Liver (tissue), 9 donors: ENCODE measurements around the gene DNAI2. TPM values are rescaled to one million over a fixed set of nuclear protein-coding genes. Genes with fewer than 3 reads are reported as not detected.

Experiments
- DNase-seq: peaks from one replicate; pipeline ENCODE4 v3.0.0-alpha.2; 2017; ENCODE audit warnings: low spot score
- H3K27ac ChIP-seq, 2 donors: one replicate each; pipeline ENCODE4 v1.7.0; 2013; ENCODE audit warnings: inconsistent platforms in 2 of 2, low read length in 2 of 2, control low read depth in 1 of 2, low read depth in 1 of 2, mild to moderate bottlenecking in 1 of 2
- H3K27me3 ChIP-seq, 4 donors: one replicate each; pipeline versions ENCODE4 v1.6.1 to v1.7.0; 2013; ENCODE audit warnings: low read length in 3 of 4, inconsistent platforms in 1 of 4, mild to moderate bottlenecking in 1 of 4, moderate library complexity in 1 of 4; ENCODE audit not compliant: control insufficient read depth in 4 of 4, insufficient read depth in 4 of 4
- H3K36me3 ChIP-seq, 4 donors: one replicate each; pipeline versions ENCODE4 v1.6.1 to v1.7.0; 2013; ENCODE audit warnings: low read length in 3 of 4, mild to moderate bottlenecking in 3 of 4, low read depth in 1 of 4, moderate library complexity in 1 of 4; ENCODE audit not compliant: control insufficient read depth in 4 of 4, insufficient read depth in 3 of 4
- H3K4me1 ChIP-seq, 4 donors: one replicate each; pipeline versions ENCODE4 v1.6.1 to v1.7.0; 2013; ENCODE audit warnings: low read length in 3 of 4, mild to moderate bottlenecking in 3 of 4, moderate library complexity in 1 of 4; ENCODE audit not compliant: control insufficient read depth in 4 of 4, insufficient read depth in 4 of 4
- H3K4me3 ChIP-seq, 3 donors: one replicate each; pipeline versions ENCODE4 v1.6.1 to v1.7.0; 2013; ENCODE audit warnings: low read length in 3 of 3, control low read depth in 1 of 3, low read depth in 1 of 3, mild to moderate bottlenecking in 1 of 3
- H3K9ac ChIP-seq, 2 donors: one replicate each; pipeline ENCODE4 v1.7.0; 2013; ENCODE audit warnings: low read length in 2 of 2, mild to moderate bottlenecking in 2 of 2, moderate library complexity in 2 of 2, control low read depth in 1 of 2, low read depth in 1 of 2
- H3K9me3 ChIP-seq, 4 donors: one replicate each; pipeline versions ENCODE4 v1.6.1 to v1.7.0; 2013; ENCODE audit warnings: low read length in 3 of 4; ENCODE audit not compliant: control insufficient read depth in 4 of 4
- ATF3 ChIP-seq: IDR thresholded peaks from 2 replicates; pipeline ENCODE4 v1.6.1; 2016; ENCODE audit warnings: antibody characterized with exemption
- CTCF ChIP-seq: fragments of 150-350 bp; IDR thresholded peaks from 2 replicates; pipeline ENCODE4 v1.5.1; 2017; ENCODE audit warnings: improper control_type of control experiment, low read depth, low read length; ENCODE audit not compliant: missing input control
- EGR1 ChIP-seq, 2 donors: IDR thresholded peaks; 2 replicates each; pipeline ENCODE4 v1.6.1; 2016 to 2018; ENCODE audit warnings: antibody characterized with exemption in 2 of 2, low read depth in 2 of 2
- FOXA1 ChIP-seq: IDR thresholded peaks from 2 replicates; pipeline ENCODE4 v1.6.1; 2016; ENCODE audit warnings: antibody characterized with exemption
- FOXA2 ChIP-seq: IDR thresholded peaks from 2 replicates; pipeline ENCODE4 v1.6.1; 2016; ENCODE audit warnings: antibody characterized with exemption
- GABPA ChIP-seq, 2 donors: IDR thresholded peaks in 1 of 2; conservative IDR thresholded peaks in 1 of 2; 2 replicates each; pipeline ENCODE4 v1.6.1; 2016; ENCODE audit warnings: antibody characterized with exemption in 2 of 2, mild to moderate bottlenecking in 1 of 2, moderate library complexity in 1 of 2
- HNF4A ChIP-seq, 2 donors: conservative IDR thresholded peaks; 2 replicates each; pipeline ENCODE4 v1.6.1; 2016; ENCODE audit warnings: antibody characterized with exemption in 2 of 2, mild to moderate bottlenecking in 2 of 2
- HNF4G ChIP-seq: IDR thresholded peaks from 2 replicates; pipeline ENCODE4 v1.6.1; 2016; ENCODE audit warnings: antibody characterized with exemption
- JUND ChIP-seq, 2 donors: IDR thresholded peaks; 2 replicates each; pipeline ENCODE4 v1.6.1; 2016; ENCODE audit warnings: antibody characterized with exemption in 2 of 2
- MAX ChIP-seq: IDR thresholded peaks from 2 replicates; pipeline ENCODE4 v1.6.1; 2016; ENCODE audit warnings: antibody characterized with exemption
- NR2F2 ChIP-seq: IDR thresholded peaks from 2 replicates; pipeline ENCODE4 v1.6.1; 2016; ENCODE audit warnings: antibody characterized with exemption
- RAD21 ChIP-seq, 2 donors: IDR thresholded peaks; 2 replicates each; pipeline ENCODE4 v1.6.1; 2016; ENCODE audit warnings: antibody characterized with exemption in 2 of 2, mild to moderate bottlenecking in 2 of 2
- REST ChIP-seq: IDR thresholded peaks from 2 replicates; pipeline ENCODE4 v1.6.1; 2016; ENCODE audit warnings: antibody characterized with exemption, mild to moderate bottlenecking
- RXRA ChIP-seq, 2 donors: IDR thresholded peaks; 2 replicates each; pipeline ENCODE4 v1.6.1; 2017 to 2018; ENCODE audit warnings: antibody characterized with exemption in 2 of 2, mild to moderate bottlenecking in 1 of 2
- SP1 ChIP-seq: IDR thresholded peaks from 2 replicates; pipeline ENCODE4 v1.6.1; 2018; ENCODE audit warnings: antibody characterized with exemption, mild to moderate bottlenecking
- TAF1 ChIP-seq: conservative IDR thresholded peaks from 2 replicates; pipeline ENCODE4 v1.6.1; 2016; ENCODE audit warnings: antibody characterized with exemption, mild to moderate bottlenecking
- YY1 ChIP-seq: IDR thresholded peaks from 2 replicates; pipeline ENCODE4 v1.6.1; 2016; ENCODE audit warnings: antibody characterized with exemption, mild to moderate bottlenecking
- ZBTB33 ChIP-seq: IDR thresholded peaks from 2 replicates; pipeline ENCODE4 v1.6.1; 2016; ENCODE audit warnings: antibody characterized with exemption
- WGBS: extraction: QIAGEN DNeasy Blood & Tissue Kit; methylation state at CpG from one replicate; pipeline ENCODE4 v1.1.7; 2013; 5-methylcytosine and 5-hydroxymethylcytosine counted together
- polyA plus RNA-seq, 2 donors: library from polyadenylated mRNA; stranded (reverse) in 1 of 2; unstranded in 1 of 2; fragments of 200-250 nt in 1 of 2; fragments of >200 nt in 1 of 2; fragmentation: Nextera tagmentation in 1 of 2; extraction: Ambion mirVana in 1 of 2; gene quantifications; one replicate each; pipeline versions ENCODE4 v1.2.1 to v1.2.3, GENCODE V29; 2013 to 2015
- total RNA-seq, 2 donors: library from RNA; depleted of rRNA; stranded (reverse); fragments of >200 nt; gene quantifications; one replicate each; pipeline ENCODE4 v1.2.3, GENCODE V29; 2014
- donor health status: healthy.
- donor health status: healthy.
- donor health status: healthy.
- donor health status: healthy.
- donor health status: healthy.

Gene DNAI2
- total and polyA plus RNA-seq, 4 donors: not detected

- TF ChIP-seq ZBTB33: no peak
- no peak for TF ChIP-seq TAF1
- no peak for TF ChIP-seq HNF4A (conservative IDR thresholded peaks at IDR 0.05)
- TF ChIP-seq RXRA (IDR thresholded peaks at IDR 0.05): no peak
These were observed 28.2 kb upstream of the DNAI2 start (continued) for GRCh38 chr17:74245871-74246270.

- Histone ChIP-seq H3K4me3 (no peak overlapping the region), H3K4me1 (no peaks in the 10 kb centered on the region), H3K9ac (no peak overlapping the region), H3K36me3 (no peaks in the 10 kb centered on the region), H3K27me3 (no peaks in the 10 kb centered on the region), H3K27ac (no peak overlapping the region), H3K9me3 (no peaks in the 10 kb centered on the region)
- 79% methylated on average over 17 of the region's 17 CpGs for WGBS
- TF ChIP-seq TAF1 (no peak), SP1 (no peak), ZBTB33 (no peak), REST (no peak), NR2F2 (no peak), ATF3 (no peak), HNF4G (no peak), JUND (IDR thresholded peaks at IDR 0.05) (no peak), CTCF (no peak), YY1 (no peak), RXRA (IDR thresholded peaks at IDR 0.05) (no peak), FOXA2 (no peak), EGR1 (IDR thresholded peaks at IDR 0.05; ENCODE audit: low read depth in 2 of 2) (no peak), MAX (no peak), FOXA1 (no peak), RAD21 (IDR thresholded peaks at IDR 0.05) (no peak), GABPA (IDR thresholded peaks at IDR 0.05 in 1 of 2, conservative IDR thresholded peaks at IDR 0.05 in 1 of 2) (no peak)
- DNase-seq: no peak
These were observed 24.3 kb upstream of the DNAI2 start for GRCh38 chr17:74249590-74250270.
